Measurements from ENCODE around the gene SLC22A6.

The SLC22A6 gene, protein sequence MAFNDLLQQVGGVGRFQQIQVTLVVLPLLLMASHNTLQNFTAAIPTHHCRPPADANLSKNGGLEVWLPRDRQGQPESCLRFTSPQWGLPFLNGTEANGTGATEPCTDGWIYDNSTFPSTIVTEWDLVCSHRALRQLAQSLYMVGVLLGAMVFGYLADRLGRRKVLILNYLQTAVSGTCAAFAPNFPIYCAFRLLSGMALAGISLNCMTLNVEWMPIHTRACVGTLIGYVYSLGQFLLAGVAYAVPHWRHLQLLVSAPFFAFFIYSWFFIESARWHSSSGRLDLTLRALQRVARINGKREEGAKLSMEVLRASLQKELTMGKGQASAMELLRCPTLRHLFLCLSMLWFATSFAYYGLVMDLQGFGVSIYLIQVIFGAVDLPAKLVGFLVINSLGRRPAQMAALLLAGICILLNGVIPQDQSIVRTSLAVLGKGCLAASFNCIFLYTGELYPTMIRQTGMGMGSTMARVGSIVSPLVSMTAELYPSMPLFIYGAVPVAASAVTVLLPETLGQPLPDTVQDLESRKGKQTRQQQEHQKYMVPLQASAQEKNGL

DNA sequence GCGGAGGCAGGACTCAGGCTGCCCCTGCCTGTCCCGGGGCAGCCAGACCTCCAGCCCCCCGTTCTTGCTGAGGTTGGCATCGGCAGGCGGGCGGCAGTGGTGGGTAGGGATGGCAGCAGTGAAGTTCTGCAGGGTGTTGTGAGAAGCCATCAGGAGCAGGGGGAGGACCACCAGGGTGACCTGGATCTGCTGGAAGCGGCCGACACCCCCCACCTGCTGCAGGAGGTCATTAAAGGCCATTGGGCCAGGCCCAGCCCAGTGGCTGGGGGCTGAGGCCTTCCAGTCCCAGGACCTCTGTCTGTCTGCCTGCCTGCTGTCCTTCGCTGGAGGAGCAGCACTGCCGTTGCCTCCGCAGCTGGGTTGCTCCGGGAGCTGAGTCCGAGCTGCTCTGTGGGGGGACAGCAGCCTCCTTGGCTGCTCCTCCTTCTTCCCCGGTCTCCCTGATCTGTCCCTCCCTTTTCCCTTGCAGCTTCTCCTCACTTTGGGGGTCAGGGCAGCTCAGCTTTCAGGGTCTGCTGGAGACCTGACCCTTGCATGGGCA, at the start of gene SLC22A6:
Gene SLC22A6, minus strand, starts transcription at position 517 of the 541 bp plus-strand sequence. Its CDS starts 277 bp downstream, at position 240.
- no peak for DNase-seq (ENCODE audit: low read depth)

DNA sequence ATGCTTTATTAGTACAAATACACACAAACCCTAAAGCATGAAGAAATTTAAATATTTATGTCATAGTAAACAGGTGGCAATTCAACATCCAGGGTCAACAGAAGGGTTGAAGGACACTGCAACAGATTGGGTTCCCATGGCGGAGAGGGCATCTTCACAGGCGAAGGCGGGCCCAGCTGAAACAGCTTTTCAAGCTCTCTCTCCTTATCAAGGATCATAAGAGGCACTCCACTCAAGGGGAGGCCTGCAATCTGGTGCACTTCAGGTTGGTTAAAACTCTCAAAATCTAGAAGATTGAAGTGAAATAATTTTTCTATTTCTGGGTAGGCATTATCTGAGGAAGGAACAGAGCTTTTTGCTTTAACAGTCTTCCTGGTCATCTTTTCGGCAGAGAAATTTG, 47.7 kb upstream of the SLC22A6 start:
- DNase-seq (ENCODE audit: low read depth) = no peak

DNA sequence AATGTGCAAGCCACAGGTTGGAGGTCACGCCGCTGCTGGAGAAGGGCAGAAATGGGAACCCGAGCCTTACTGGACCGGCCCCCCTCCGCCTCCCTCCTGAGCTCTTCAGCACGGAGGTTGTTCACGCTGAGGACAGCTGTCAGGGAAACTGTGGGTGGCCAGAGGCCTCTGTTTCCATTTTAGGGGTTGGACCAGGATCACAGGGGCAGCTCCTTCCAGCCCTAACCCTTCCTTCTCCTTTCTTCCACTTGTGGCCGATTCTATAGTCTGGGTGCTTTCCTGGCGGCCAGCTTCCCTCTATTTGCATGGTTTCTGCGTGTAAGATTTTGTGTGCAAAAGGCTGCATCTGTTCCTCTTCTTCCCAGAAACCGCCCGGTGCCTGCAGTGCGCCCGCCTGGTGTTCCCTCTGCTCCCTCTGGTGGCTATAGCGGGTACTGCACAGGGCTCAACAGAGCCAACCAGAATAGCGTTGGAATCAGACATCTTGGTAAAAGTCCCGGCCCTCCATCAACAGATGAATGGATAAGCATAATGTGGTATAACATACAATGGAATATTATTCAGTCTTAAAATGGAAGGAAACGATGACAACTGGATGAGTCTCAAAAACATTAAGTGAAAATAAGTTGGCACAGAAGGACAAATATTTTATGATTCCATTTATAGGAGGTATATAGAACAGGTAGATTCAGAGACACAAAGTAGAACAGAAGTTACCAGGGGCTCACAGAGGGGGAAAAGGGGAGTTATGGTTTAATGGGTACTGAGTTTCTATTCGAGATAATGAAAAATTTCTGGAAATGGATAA, 39.3 kb upstream of the SLC22A6 start:
- DNase-seq (ENCODE audit: low read depth) = peak; percentile 30

DNA sequence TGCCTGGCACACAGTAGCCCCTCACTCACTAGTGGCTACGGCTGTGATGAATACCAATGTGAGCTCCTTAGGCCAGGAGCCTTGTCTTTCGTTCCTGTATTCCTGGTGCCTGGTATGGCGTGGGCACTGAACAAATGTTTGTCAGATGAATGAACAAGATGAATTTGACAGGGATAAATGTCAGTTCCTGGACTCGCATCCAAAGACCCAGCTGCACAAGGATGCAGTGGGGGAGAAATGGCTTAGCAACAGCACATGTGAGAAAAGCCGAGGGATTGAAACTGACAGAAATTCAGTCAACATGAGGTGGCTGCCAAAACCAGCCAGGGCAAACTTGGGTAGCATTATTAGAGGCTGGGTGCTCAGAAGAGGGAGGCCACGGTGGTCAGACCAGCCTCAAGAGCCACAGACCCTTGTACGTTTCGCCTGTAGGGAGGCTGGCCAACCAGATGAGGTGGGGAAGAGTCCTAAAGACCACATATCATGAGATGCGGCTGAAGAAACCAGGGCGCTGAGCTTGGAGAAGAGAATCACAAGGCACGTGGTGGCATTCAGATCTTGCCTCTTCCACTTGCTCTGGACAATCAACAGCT, 38.6 kb upstream of the SLC22A6 start:
- DNase-seq (ENCODE audit: low read depth) = no peak

DNA sequence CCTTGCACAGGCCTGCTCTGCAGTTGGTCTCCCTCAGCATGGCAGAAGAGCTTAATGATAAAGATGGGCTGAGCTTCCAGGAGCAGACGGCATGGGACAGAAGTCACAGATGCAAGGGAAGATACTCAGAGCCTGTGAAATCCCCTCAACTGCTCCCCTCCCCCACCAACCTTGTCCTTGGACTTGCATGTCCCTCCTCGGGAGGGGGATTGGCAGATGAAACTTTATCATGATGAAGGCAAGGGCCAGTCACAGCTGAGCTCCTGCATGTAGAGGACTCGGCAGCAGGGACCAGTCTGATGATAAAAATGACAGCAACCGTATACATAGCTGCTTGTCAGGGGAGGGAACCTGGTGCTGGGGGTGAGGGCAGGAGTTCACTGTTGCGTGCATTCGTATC, 37.7 kb upstream of the SLC22A6 start:
- no peak for DNase-seq (ENCODE audit: low read depth)

DNA sequence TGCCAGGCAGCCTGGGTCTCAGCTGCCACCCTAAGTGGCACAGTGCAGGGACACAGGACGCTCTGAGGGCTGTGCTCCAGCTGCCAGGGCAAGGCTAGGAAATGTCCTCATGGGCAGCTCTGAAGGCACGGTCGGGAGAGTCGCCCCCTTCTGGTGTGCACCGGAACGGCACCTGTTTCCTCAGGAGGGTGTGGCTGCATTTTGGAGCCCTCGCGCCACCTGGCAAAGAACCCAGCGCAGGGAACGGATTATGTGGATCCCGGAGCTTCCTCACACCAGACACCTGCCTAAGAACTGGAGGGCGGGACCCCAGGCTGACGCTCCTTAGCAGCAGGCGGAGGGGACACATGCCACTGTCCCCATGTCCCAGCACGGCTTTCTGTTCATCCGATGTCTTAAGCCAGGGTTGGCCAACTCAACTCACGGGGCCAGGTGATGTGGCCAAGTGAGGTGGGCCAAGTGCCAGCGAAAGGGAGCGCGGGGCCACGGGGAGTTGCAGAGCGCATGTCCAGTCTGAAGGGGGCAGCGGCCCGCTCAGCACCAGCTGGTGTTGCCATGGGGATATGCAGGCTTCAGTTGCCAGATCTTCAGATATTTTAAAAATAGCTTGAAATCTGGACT, 36.0 kb upstream of the SLC22A6 start:
- no peak for DNase-seq (ENCODE audit: low read depth)

DNA sequence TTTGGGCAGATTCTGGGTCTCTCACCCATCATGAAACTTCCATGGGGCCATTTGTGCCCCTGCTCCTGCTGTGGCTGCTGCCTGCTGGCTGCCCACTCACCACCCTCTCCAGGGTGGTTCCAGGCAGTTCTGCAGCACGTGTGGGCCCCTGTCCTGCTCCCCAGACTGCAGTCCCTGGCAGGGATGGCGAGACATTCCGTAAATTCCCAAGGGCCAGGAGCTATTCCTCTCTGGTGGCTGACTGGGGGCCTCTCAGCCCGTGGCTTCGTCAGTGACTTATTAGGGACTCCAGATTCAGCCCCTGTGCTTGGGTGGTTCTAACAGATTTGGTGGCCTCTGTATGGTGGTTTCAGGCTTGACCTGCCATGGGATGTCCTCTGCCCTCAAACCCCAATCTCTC, 34.7 kb upstream of the SLC22A6 start:
- no peak for DNase-seq (ENCODE audit: low read depth)

DNA sequence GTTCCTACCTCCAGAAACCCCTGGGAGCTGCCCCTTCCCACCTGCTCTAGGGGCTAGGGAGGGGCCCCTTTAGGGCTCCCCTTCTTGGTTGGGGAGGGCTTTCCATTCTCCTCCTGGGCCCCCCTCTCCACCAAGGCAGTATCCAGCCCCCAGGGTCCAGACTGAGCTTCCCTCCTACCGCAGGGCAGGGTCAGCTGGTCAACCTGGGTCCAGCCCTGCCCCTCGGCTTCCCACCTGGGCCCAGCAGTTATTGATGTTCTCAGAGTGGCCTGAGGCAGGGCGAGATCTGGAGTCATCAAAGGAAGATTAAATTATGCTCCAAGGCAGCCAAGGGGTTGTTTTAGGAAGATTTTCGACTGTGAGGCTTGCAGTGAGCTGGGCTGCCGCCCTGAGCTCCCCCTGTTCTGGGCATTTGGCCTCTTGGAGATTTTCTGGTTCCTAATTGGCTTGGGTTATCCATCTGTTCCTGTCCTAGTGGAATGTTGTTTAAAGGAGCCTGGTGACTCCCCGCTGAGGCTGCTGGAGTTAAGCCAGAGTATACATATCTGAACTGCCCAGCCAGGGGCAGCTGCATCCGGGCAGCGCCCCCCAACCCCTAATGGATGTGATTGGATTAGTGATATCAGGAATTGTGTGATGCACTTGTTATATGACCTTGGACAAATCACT, 32.7 kb upstream of the SLC22A6 start:
- DNase-seq (ENCODE audit: low read depth) = no peak

DNA sequence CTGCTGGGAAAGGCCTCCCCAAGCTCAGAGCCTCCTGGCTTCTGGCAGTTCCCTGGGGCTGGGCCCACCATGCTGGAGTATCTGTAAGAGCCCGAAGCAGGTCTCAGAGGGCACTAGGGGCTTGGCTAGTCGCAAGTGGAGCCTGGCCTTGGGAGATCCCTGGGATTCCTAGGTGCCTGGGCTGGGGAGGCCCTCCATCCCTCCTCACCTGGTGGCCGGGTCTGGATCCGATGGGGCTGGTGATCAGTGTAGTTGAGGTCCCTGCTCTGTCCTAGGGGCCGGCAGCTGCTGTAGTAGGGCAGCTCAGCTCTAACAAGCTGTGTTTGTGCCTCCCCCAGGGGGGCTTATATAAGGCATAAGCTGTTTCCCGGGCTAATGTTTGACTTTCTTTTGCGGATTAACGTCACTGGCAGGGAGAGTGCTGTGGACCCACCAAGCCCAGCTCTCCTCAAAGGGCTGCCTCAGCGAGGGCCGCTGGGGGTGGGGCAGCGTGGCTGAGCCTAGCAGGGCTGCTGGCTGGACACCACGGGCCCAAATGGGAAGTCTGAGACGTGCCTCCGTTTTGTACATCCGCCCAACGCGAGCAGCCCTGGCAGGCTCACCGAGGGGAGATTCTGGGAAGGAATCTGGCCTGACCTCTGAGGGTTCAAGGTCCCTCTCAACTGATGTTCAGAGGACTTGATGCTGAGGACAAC, 30.9 kb upstream of the SLC22A6 start, which contains the start of gene SLC22A8:
Gene SLC22A8, minus strand, starts transcription at position 321 of the 695 bp plus-strand sequence. CDS start 883 bp downstream, outside the sequence.
- DNase-seq (ENCODE audit: low read depth) = no peak

DNA sequence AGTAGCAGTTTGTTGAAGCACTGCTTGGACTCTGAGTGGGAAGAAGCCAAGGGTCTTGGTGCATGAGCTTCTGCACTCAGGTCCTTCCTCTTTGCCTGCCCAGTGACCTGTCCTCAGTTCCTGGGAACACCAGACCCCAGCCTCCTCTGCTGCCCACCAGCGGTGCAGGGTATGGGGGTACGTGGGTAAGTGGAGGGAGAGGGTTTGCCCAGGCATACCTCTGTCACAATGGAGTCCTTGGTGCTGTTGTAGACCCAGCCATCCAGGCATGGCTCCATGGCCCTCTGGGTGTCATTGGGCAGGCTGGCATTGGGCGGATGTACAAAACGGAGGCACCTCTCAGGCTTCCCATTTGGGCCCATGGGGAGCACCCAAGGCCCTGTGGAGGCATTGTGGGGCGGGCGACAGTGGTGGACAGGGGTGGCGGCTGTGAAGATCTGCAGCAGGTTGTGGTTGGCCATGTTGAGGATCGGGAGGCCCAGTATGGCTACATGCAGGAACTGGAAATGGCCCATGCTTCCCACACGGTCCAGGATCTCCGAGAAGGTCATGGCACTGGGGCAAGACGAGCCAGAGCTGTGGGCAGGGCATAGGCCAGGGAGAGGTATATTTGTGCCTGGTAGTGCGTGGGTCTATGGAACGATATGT, 29.8 kb upstream of the SLC22A6 start:
- no peak for DNase-seq (ENCODE audit: low read depth)

DNA sequence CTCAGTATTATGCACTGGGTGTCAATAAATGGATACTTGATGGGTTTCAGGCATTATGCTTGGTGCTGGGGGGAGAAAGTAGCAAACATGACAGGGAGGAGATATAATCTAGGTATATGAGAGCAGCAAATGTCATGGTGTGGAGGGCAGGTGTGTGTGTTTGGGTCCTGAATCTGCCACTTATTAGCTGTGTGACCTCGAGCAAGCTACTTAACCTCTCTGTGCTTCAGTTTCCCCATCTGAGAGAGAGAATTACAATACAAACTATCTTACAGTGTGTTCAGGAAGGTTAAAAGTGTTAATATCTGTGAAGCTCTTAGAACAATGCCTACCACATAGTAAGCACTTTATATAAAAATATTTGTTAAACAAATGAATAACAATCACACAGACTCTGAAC, 28.1 kb upstream of the SLC22A6 start:
- no peak for DNase-seq (ENCODE audit: low read depth)

DNA sequence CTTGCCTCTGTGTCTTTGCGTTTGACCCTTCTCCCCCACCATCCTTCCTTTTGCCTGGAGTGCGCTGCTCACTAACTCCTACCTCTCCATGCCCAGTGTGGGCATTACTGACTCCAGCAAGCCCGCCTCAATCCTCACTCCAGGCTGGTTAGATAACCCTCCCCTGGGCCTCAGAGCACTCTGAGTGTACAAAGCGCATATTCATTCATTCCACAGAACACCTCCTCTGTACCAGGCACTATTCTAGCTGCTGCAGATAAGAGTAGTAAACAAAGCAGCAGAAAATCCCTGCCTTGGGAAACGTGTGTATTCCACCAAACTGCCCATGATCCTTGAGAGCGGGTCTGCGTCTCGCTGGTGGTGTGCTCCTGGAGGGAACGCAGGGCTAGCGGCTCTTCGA, 27.7 kb upstream of the SLC22A6 start:
- no peak for DNase-seq (ENCODE audit: low read depth)

DNA sequence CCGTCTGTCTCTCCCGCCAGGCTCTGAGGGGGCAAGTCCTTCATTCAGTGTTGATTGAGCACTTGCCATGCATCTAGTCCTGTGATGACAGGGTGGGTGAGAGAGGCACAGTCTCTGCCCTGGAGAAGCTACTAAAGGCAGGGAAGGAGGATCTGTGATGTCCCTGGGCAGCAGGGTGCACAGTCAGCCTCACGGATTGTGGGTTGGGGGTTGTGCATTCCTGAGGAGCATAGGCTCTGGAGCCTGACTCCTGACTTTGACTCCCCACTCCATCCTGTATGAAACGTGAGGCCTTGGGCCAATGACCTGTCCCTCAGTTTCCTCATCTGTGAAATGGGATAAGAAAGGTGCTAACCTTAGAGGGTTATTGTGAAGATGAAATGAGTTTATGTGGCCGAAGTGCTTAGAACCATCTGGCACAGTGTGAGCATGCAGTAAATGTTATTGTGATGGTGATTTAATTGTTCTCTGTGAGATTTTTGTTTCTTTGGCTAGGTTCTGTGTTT, 26.2 kb upstream of the SLC22A6 start:
- no peak for DNase-seq (ENCODE audit: low read depth)

DNA sequence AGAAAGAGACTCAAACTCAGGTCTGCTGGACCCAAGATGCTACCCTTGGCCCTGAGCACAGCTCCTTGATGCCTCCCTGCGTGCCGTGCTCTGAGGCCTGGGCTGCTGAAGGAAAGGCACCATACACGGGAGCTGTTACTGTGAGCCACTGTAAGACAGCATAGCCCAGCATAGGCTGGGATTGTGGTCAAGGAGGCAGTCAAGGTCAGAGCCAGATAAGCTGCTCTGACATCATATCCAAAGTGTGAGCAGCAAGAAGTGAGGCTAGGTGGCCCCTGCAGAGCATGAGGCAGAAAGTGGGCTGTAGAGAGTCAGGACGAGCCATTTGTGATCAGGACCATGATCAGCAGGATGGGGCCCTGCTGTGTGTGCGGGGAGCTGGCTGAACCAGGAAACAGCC, 23.2 kb upstream of the SLC22A6 start:
- no peak for DNase-seq (ENCODE audit: low read depth)

DNA sequence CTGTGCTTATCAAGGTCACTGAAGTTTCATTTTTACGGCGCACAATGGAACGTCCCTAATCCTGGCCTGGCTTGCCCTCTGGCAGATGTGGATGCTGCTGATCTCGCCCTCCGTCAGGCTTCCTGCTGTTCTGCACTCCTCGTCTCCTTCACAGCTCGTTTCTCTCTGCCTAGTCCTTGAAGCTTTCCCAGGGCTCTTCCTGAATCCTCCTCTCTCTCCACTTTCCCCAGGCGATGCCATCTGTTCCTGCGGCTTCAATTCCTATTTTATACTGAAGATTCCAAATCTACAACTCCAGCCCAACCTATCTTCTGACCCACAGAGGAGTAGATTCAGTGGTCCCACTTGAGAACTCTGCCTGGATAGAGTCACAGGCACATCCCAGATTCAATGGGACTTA, 16.7 kb upstream of the SLC22A6 start:
- no peak for DNase-seq (ENCODE audit: low read depth)

DNA sequence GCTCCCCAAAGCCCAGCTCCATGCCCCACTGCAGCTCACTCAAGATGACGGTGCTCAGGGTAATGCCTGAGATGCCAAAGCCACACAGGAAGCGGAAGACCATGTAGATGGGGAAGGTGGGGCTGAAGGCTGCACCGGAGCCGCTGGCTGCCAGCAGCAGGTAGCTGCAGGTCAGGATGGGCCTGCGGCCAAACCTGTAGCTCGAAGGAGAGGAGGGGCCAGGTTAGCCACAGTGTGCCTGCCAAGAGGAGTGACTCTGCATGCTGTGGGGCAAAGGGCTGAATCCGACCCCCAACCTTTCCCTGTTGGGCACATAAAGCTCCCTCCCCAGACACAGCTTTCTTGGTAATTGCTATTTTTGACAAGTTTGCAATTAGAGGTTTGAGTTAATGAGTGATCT, 14.9 kb upstream of the SLC22A6 start:
- DNase-seq (ENCODE audit: low read depth) = no peak

DNA sequence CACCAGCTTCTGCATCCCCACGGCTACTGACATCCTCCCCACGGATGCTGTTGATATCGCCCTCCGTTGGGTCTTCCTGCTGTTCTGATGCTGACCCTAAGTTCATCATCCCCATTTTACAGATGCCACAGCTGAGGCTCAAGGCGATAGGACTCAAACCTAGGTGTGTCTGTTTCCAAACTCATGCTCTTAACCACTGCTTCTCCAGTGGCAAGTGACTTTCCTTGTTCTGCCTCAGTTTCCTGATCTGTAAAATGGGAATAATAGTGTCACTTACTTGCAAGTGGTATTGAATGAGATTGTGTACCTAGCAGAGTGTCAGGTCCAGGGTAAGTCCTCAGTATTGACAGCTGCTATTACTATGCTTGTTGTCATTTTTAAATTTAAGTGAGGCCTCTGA, 14.4 kb upstream of the SLC22A6 start:
- DNase-seq (ENCODE audit: low read depth) = no peak

DNA sequence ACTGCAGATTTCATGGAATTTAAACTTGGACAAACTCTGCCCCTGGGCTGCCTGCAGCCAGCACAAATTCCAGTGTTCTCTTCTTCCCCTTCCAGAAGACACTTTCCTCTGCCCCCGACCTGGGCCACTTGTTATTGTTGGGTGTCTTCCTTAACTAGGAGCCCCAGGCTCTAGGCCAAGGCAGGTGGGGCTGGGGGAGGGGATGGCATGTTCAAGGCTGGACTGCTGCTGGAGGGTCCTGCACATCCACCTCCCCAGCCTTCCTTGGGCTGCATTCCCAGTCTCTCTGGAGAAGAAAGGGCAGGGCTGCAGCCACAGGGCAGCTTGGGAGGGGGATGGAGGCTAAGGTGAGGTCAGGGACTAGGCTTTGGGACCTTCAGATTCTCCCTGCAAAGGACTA, 11.5 kb upstream of the SLC22A6 start:
- no peak for DNase-seq (ENCODE audit: low read depth)

DNA sequence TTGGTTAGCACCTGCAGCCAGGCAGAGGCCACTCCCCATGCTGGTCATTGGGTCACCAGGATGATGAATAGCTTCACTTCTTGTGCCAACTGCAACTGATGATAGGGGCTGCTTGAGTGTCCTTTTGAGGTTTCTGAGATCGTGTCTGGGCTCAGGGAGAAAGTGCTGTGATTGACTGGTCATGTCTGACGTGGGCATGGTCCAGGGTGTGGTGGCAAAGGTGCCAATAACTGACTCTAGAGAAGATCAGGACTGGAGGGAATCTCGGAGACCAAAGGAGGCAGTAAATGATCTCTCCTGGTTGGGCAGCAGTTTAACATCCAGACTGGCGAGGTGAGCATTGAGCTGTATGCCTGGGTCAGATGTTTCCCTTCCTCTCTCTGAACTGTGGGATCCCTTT, 10.0 kb upstream of the SLC22A6 start:
- DNase-seq (ENCODE audit: low read depth) = no peak

DNA sequence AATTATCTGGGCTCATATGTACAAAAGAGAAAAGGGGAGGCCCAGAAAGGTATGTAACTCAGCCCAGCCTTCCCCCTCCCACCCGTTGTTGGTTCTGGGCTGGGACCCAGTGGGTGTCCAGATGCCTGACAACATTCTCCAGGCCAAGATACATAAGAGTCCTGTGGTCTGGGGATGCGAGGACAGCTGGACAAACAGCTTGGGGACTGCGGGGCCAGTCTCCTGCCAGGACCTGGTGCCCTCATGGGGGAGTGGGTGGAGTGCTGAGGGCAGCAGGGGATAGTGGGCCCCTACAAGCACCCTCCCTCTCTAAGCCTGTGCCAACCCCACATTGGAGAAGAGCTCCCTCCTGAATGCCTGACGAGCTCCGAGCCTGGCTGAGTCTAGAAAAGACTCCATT, 3.5 kb upstream of the SLC22A6 start:
- no peak for DNase-seq (ENCODE audit: low read depth)

All from HS-5 (cell line).